Measurements from ENCODE around the gene FOSB. TPM values are rescaled to one million over a fixed set of nuclear protein-coding genes. Genes with fewer than 3 reads are reported as not detected.
A peak's percentile ranks its signal among the peaks of the same experiment; 100 is the strongest.

Gene FOSB
- total RNA-seq, 1 donor from 2014 or later: 0.79 TPM

DNA sequence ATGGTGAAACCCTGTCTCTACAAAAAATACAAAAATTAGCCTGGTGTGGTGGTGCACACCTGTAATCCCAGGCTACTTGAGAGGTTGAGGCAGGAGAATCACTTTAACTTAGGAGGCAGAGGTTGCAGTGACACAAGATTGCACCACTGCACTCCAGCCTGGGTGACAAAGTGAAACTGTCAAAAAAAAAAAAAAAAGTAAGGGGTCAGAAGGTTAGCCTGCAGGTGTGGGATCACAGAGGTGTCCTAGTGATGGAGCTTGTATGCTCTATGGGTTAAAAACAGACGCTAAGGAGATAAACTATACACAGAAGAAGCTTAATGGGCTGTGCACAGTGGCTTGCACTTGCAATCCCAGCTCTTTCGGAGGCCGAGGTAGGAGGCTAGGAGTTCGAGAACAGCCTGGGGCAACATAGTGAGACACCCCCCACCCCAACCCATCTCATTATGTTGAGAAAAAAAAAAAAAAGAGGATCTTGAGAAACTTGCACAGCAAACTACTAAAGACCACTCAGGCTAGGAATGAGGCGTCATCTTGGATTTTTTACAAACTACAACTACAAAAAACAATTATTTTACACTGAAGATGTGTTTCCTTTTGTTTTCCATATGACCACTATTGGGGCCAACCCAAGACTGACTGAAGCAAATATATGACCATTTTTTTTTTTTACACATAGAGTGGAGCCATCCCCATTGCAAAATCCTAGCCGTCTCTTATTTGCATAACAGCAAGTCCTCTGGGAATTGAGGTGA is 7.9 kb downstream of the FOSB start:
- no peak for DNase-seq
- no peak for ATAC-seq
- intact Hi-C loops (cut with micrococcal nuclease): loop anchor here (5.0 kb wide), 1 partner anchor 38 kb away; no protein-coding TSS in a partner anchor

DNA sequence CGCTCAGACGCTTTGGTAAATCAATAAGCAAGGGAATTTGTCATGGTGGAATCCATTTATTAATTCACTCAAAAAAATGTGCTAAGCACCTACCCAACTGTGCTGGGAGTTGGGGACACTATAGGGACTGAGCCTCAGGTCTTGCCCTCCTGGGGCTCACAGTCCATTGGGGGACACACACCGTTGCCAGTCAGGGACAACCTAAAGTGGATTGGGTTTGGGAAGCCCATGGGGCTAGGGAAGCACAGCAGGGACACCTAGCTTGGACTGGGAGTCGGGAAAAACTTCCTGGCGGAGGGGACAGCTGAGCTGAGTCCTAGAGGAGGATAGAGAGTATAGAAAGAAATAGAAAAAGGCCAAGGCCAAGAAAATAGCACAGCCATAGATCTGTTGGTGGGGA is 8.5 kb downstream of the FOSB start:
- no peak for ATAC-seq
- intact Hi-C loops (cut with micrococcal nuclease): loop anchor here (5.0 kb wide), 1 partner anchor 39 kb away; no protein-coding TSS in a partner anchor
- no peak for DNase-seq

DNA sequence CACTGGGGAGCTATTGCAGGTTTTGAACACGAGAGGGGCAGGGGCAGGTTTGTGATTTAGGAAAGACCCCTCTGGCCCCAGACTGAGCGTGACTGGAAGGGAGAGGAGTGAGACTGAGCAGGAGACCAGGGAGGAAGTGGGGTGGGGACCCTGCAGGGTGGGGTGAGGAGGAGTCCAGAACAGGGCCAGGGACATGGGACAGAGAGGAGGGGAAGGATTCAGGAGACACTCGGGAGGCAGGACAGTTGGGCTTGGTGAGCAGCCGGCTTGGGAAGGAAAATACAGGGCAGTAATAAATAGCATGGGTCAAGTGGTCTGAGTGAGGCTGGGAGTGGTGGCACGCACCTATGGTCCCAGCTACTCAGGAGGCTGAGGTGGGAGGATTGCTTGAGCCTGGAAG is 9.4 kb downstream of the FOSB start:
- intact Hi-C loops (cut with micrococcal nuclease): loop anchor here (5.0 kb wide), 1 partner anchor 40 kb away; no protein-coding TSS in a partner anchor
- no peak for DNase-seq
- ATAC-seq: no peak

DNA sequence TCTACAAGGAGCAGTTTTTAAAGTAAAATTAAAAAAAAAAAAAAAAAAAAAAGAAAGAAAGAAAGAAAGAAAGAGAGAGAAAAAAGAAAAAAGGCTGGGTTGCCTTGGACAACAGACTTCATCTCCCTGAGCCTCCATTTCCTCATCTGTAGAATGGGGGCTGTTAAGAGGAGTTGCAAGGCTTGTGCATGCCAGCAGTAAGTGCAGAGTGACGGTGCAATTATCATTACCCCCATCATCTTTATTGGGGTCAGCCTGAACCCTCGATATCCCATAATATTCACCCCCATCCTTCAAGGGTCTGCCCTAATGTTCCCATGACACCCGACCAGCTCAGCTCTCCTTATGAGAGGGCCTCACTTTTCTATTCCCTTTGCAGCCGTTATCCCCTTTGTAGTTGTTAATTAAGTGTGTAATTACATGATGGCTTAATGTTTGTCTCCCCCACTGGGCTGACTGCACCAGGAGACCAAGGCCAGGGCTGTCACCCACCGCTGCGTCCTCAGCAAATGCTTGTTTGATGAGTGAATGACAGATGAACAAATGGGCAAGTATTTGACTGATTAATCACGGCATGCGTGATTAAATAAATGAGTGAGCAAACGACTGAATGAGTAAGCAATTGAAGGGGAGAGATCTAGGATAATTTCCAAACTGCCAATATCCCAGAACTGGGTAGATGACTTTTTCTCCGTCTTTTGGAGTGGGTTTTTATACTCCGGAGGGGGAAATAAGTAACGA is 10.1 kb downstream of the FOSB start:
- intact Hi-C loops (cut with micrococcal nuclease): loop anchor here (5.0 kb wide), 1 partner anchor 41 kb away; no protein-coding TSS in a partner anchor
- no peak for DNase-seq
- no peak for ATAC-seq

DNA sequence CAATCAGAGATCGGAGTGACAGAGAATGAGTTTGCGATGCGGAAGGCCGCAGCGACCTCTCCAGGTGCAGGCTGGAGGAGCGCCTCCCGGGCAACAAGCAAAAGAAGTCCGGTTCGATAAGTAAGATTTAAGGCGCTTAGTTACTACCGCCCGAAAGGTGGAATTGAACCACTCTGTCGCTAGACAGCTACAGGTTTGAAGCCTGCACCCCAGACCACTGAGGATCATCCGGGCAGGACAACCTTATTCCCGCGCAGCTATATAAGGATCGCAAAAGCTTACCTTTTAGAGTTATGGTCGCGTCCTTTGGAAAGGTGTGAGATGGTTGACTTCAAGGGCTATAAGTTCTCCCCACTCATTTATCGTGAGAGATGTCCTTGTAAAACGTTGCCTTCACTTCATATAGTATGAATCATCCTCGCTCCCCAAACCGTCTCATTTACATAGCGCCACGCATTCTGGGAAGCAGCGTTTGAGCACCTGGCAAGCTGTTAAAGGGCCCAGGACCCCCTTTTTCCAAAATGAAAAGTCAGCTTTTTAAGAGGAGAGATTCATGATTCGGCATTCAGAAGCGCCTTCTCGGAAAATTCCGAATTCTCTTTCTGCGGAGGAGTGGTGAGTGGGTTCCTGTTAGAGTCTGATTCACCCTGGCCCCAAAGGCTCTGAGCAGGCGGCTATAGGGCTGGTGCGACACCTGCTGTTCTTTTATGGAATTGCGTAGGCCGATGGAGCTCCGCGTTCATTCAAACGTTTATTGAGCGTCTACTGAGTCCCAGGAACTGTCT is 10.8 kb downstream of the FOSB start:
- peak; percentile 97 for ATAC-seq
- intact Hi-C loops (cut with micrococcal nuclease): loop anchor here (5.0 kb wide), 1 partner anchor 41 kb away; no protein-coding TSS in a partner anchor
- DNase-seq: peak; percentile 85

DNA sequence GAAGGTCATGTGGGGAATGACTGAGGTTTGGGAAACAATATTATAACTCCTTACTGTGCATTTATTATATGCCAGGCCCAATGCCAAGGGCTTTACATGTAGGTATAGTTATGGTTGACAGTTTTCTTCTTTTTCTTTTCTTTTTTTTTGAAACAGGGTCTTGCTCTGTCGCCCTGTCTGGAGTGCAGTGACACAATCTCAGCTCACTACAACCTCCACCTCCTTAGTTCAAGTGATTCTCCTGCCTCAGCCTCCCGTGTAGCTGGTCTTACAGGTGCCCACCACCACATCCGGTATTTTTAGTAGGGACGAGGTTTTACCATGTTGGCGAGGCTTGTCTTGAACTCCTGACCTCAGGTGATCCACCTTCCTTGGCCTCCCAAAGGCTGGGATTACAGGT is 15.2 kb downstream of the FOSB start:
- intact Hi-C loops (cut with micrococcal nuclease): no loop called here
- ATAC-seq (no peak), DNase-seq (no peak)

DNA sequence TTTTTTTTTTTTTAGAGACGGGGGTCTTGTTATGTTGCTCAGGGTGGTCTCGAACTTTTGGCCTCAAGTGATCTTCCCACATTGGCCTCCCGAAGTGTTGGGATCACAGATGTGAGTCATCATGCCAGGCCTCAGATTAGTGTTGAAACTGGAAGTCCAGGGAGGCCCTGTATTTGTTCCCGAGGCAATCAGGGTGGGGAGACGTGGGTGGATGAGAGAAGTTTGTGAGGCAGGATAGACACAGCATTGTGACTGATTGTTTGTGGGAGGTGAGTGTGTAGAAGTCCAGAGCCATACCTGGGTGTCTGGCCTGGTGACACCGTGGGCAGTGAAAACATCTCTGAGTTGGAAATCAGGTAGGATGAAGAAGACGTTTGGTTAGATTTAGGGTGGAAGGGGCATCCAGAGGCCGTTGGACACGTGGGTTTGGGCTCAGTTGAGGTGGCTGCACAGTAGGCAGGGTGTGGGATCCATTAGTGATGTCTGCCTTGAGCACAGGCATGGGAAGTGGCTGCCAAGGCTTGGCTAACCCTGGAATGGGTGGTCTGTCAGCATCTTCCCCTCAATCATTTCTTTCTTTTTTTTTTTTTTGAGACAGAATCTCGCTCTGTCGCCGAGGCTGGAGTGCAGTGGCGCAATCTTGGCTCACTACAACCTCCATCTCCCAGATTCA is 16.6 kb downstream of the FOSB start:
- no peak for DNase-seq

DNA sequence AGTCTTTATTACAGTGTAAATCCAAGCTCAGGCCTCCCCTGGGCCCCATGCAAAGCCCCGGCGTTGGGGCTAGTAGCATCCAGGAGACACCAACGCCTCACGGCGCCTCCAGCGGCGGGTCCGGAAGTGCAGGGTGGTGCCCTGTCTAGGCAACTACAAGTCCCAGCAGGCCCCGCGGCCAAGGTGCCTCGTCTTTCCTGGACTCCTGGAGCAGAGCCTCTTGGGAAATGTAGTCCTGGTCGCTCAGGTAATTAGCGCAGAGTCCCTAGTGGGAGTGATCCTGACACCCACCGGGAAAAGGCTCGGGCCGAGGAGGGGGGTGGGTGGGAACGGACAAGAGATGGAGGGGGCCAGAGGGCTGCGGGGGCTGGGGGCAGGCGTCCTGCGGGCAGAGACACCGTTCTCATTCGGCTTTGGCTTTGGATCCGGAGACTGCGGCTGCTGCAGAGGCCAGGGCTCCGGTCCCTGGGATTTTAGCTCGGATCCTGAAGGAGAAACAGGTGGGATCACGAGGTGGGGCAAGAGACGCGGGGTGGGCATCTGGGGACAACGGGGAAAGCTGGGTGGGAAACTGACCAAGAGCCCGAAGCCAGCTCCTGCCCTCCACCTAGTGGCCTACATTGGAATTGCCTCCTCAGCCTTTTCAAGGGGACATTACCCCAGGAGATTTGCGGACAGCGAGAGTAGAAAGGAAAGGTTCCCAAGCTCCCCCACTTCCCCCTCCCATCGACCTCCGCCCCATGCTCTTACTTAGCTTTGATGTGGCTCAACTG is 17.7 kb downstream of the FOSB start:
- peak; percentile 100 for DNase-seq
- ATAC-seq: peak; percentile 98
- intact Hi-C loops (cut with micrococcal nuclease): no loop called here

More for the DNA sequence above, 16.6 kb downstream of the FOSB start:
- intact Hi-C loops (cut with micrococcal nuclease): no loop called here
- ATAC-seq: no peak

DNA sequence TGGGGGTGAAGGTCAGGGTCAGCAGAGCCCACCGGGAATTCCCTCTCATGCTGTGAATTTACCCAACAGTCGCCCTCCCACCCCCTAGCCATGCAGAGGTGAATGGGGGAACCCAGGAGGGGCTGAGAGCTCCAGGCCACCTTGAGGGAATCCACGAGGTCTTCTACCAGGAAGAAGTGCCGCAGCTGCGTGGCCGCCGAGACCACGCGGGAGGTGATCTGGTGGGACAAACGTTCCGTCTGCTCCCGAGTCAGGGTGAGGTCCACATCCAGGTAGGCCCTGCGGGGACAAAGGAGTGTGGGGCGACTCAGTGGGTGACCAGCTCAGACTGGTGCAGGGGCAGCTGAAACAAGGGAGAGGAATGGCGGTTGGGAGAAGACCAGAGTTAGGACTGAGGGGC is 20.9 kb downstream of the FOSB start:
- no peak for DNase-seq
- ATAC-seq: no peak
- intact Hi-C loops (cut with micrococcal nuclease): no loop called here

DNA sequence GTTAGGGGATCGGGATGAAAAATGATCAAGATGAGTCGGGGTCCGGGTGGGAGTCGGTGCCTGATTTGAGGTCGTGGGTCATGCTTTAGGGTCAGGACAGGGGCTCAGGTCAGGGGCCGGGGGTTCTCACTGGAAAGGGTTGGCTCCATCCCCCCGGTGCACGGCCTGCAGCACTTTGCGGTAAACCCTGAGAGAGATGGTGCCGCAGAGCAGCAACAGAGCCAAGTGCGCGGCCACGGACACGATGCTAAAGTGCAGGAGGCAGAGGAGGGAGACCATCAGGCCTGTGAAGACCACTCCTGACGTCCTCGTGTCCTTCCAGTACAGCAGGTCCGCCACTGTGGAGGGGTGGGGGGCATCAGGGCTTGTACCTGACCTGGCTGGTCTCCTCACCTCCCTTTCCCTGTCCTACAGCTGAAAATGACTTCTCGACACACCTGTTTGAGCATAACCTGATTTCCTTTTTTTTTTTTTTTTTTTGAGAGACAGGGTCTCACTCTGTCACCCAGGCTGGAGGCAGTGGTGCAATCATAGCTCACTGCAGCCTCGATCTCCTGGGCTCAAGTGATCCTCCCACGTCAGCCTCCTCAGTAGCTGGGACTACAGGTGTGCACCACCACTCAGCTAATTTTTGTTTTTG is 21.5 kb downstream of the FOSB start:
- intact Hi-C loops (cut with micrococcal nuclease): no loop called here
- DNase-seq (no peak), ATAC-seq (no peak)

DNA sequence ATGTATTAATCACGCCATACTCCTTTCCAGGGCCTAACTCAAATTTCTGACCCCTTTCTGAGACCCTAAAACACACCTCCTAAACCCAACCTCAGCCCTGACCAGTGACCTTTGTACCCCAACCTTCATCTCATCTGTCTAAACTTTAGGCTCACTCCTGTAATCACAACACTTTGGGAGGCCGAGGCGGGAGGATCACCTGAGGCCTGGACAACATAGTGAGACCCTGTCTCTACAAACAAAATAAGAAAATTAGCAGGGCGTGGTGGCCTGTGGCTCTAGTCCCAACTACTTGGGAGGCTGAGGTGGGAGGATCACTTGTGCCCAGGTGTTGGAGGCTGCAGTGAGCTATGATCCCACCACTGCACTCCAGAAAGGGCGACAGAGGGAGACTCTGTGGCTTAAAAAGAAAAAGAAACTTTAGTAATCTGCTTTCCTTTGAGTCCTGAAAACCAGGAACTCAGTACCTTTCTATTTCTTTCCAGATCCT is 24.4 kb downstream of the FOSB start:
- DNase-seq (no peak), ATAC-seq (no peak)
- intact Hi-C loops (cut with micrococcal nuclease): no loop called here

DNA sequence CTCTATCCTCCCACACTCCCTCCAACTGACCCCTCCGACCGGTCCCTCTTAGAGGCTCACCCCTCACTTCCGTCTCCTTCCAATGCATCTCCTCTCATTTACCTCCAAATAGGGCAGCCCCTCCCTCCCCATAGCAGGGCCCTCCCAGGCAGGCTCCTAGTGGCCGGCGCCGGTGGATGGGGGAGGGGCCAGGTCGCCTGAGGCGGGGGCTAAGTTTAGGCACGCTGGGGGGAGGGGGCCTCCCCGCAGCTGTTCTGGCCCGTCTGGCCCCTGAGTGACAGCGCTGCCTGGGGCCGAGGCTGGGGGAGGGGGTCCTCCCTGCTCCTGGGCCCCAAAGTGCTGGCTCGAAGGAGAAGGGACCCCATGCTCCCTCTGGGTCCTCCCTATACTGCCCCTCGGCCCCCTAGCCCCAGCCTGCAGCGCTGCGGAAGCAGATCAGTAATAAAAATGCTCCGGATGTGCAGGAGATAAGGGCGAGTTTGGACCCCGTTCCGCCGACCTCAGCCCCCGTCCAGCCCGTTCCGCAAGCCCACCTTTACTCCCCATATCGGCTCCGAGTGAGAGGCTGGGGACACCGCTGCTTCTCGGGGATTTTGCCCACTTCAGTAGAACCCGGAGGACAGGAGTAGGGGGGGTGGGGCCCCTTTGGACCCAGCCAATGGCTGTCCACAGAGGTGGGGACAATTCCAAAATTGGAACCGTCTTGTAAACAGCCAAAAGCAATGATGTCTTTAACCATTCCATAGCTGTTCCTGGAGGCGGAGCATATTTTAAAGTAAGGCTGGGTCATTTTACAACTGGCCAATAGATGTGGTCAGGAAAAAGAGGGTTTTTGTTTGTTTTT is 25.1 kb downstream of the FOSB start:
- intact Hi-C loops (cut with micrococcal nuclease): no loop called here
- DNase-seq: peak; percentile 76
- peak; percentile 74 for ATAC-seq

DNA sequence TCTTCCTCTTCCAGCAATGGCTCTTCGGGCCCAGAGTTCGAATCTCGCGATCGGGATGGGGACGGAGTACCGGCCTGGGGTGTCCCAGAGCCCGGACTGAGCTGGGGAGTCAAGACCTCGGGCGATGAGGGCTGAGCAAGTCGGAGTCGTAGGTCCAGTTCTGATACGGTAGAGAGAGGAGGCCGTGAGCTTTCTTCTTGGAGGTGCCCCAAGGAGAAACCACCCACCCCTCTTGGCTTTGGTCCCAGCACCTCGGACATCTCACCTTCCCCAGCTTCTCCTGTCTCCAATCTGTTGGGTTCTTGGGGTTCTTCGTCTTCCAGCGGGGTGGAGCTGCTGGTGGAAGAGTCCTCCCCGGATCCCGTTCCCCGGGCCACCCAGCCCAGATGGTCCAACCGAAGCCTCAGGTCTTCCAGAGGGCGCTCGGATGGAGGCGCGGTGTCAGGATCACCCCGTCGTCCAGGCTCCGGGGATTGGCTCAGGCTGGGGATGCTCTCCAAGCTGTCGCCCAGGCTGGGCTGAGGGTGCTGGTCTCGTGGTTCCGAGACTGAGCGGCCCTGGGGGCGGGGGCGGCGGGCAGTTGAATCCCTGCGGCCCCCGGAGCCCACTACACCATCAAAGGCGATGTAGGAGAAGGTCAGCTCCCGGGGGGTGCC is 26.6 kb downstream of the FOSB start:
- DNase-seq: no peak
- intact Hi-C loops (cut with micrococcal nuclease): no loop called here

DNA sequence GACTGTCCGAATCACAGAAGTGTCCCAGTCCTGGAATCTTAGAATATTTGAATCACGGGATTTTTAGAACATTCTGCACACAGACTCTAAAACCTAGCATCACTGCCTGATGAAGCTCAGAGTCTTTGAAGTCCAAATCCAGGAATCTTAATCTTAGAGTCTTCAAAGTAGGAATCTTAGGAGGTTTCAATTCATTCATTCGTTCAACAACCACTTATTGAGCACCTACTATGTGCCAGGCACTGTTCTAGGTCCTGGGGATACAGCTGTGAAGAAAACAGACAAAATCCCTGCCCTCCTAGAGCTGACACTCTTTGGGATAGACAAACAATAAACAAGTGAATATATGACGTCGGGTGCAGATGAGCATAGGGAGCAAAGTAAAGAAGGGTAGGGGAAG is 27.4 kb downstream of the FOSB start:
- ATAC-seq (no peak), DNase-seq (no peak)
- intact Hi-C loops (cut with micrococcal nuclease): no loop called here

More for the DNA sequence above, 26.6 kb downstream of the FOSB start:
- no peak for ATAC-seq

DNA sequence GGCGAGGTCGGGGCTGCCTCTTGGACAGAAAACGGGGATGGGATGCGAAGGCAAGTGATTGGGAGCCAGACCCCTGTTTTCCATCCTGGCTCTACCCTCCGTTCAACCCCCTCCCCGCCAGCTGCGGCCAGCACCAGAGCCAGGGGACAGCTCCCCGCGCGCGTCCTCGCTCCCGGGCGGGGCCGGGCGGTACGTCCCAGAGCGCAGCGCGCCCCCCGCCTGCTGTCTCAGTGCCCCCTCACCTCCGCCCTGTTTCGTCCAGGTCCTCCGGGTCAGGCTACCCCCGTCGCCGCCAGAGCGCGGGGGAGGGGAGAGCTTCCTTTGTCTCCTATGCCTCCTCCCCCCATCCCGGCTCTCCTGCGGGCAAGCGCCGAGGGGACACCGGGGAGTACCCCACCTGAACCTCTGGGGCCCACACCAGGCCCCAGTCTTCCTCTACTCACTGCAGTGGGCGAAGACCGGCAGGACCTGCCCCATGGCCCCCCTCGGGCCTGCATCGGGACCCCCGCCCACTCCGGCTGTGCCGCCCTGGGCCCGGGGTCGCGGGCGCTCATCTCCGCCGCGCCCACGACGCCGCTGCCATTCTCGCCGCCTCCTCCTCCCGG is 28.7 kb downstream of the FOSB start:
- intact Hi-C loops (cut with micrococcal nuclease): no loop called here
- peak; percentile 68 for DNase-seq
- ATAC-seq: peak; percentile 32

DNA sequence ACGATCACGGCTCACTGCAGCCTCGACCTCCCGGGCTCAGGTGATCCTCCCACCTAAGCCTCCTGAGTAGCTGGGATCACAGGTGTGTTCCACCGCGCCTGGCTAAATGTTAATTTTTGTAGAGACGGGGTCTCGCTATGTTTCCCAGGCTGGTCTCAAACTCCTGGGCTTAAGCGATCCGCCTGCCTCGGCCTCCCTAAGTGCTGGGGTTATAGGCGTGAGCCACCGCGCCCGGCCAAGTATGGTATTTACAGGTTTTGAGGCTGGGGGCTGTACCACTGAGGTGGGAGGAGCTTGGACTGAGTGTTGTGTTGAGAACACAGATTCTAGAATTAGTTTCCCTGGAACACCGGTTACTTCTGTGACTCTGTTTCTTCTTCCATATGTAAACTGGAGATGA is 30.0 kb downstream of the FOSB start:
- DNase-seq: no peak
- no peak for ATAC-seq
- intact Hi-C loops (cut with micrococcal nuclease): no loop called here
